Muscle of back (tissue), 11 donors: ENCODE measurements around the gene COMT. TPM values are rescaled to one million over a fixed set of nuclear protein-coding genes. Genes with fewer than 3 reads are reported as not detected.

Source experiments
- DNase-seq, 3 donors: peaks; one replicate each; pipeline versions ENCODE4 v3.0.0 to v3.0.0-alpha.2; 2013
- polyA plus RNA-seq, 10 donors: library from polyadenylated mRNA; unstranded; fragments of 120-200 nt; gene quantifications; one replicate each; pipeline ENCODE4 v1.2.1, GENCODE V29; 2013; ENCODE audit not compliant: insufficient read length in 10 of 10

The COMT gene
- polyA plus RNA-seq, 10 donors: 56.2 to 83.9 (median 69.6) TPM

DNA sequence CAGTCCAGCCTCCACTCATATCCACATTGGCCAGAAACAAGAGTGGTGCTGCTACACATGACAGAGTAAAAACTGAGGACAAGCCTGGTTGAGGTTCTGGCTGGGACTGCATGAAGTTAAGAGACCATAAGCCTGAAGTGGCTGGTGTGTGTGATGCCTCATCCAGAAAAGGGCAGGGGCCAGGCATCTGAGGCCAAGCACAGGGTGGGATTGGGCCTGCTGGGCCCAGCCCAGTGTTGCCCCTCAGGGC, 49.7 kb downstream of the COMT start:
- no peak for DNase-seq

DNA sequence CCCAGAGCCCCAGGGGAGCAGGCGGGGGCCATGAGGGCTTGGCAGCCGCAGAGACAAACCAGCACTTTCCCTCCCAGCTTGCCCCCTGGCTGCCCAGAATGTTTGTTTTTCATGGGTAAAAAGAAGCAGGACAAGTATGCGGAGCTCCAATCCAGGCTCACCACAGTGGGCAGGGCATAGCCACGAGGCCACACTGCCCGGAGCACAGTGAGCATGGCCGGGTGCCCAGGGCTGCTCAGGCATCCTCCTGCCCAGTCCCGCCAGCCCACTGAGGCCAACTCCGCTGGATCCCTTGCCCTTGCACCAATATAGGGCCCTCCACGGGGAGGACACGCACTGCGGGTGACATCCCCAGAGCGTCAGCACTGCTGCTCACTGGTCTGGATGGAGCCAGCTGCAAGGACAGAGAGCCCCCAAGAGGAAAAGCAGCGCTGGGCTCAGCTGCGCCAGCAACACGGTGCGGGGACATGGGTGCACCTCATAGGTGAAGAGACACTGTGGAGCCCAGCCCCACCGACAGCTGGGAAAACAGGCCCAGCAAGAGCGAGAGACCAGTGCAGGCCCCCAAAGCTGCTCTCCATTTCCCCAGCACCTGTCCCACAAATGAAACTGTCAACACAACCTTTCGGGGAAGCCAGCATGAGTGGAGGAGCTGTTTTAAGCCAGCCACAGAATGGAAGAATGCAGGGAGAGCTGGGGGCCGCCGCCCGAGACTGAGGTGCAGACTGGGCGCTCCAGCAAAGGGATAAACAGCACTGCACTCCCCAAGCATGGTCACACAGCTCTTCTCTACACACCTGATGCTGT, 50.3 kb downstream of the COMT start:
- no peak for DNase-seq

DNA sequence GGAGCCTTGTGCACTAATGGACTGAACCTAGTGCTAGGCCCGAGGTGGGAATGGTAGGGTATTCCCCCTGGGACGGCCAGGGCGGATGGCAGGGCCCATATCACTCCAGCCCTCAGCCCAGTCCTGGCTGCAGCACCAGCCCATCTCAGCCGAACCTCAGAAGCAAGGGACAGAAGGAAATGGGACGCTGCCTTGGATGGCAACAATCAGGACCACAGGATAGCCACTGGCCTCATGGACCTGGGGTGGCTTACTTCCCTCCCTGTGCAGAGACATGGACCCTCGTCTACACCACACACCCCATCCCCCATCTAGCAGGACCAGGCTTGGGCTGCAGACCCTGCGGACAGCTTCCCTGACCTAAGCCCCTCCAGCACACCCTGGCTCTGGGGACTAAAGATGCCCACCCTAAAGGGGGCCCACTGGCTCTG, 50.9 kb downstream of the COMT start:
- no peak for DNase-seq

DNA sequence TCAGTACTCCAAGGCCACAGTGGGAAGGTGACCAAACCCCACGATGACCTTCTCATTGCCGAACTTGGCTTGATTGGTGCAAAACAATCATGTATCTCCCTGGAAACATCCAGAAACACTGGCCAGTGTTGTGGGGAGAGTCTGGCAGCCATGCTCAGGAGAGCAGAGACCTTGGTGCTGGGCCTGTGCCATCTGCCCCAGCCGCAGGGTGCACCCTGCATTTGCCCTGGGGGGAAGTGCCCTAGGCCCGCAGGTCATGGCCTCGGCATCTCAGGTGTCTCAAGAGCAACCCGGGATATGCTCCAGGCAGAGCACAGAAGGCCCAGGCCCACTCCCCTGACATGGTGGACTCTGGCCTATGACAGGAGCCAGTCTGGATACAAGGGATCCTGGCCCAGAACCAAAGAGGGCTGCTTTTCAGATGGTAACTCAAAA, 51.4 kb downstream of the COMT start:
- DNase-seq: no peak

DNA sequence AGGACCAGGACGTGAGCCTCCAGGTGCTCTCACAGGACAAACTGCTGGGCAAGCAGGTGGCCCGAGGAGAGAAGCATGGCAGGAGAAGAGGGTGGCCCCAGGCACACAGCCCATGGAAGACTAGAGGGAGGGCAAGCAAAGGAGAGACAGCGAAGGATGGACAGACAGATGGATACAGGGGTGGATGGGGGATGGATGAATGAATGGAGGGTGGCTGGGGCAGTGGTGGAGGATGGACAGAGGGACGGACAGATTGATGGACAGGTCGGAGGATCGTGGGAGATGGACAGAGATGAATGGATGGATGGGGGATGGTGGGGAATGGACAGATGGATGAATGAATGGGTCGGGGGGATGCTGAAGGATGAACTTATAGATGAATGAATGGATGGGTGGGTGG, 52.4 kb downstream of the COMT start:
- no peak for DNase-seq

DNA sequence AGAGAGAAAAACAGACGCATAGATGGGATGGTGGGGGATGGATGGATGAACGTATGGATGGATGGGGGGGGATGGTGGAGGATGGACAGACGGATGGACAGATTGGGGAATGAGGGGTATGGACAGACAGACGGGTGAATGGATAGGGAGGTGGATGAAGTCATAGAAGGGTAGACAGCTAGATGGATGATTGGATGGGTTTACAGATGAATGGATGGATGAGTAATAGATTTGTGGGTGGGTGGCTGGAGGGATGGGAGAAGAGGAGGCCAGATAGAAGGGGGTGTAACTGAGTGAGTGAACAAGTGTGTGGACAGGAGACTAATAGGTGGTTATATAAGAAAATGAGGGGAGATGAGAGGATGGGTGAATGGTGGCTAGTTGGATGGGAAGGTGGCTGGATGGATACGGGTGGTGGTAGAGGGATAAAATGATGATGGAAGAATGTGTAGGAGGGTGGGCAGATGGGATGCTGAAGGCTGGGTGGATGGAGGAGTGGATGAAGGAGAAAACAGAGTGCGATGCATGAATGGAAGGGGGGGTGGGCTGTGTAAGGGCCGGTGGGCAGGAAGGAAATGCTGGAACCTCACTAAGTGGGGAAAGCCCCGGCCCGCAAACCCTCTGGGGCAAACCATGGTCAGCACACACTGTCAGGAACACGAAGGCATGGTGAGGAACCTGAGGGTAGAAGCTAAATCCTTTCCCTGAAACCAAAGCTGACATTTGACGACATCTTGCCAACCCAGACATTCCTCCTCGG, 53.5 kb downstream of the COMT start:
- DNase-seq: no peak

DNA sequence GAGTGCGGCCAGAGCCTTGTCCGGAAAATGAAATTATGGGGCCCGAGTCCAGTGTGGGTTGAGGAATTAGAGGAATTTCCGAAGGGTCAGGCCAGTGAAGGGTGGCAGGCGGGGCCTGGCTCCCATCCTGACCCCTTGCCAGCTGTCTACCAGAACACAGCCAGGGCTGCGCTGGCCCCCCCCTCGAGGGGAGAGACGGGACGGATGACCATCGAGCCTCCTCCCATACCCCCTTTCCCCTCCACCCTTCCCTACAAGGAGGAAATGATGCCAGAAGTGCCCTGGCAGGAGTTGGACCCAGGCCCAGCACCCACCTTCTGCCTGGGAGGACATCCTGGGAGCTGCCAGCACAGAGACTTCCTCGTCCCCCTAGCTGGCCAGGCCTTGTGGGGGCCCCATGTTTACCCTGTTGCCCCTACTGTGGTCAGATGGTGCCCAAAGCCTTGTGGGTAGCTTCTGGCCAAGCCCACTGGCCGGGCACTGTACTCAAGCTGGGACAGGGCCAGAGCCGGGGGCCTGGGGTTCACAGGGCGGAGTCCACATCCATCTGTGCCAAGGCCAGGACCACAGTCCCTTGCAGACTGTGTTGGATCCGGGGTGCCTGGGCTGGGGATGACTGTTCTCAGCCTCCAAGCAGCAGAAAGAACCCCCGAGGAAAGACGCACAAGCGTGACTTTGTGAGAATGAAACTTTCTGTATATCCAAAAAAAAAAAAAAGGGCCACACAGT, 54.2 kb downstream of the COMT start:
- peak in 2 of 3 donors; percentile 46 to 72 for DNase-seq

DNA sequence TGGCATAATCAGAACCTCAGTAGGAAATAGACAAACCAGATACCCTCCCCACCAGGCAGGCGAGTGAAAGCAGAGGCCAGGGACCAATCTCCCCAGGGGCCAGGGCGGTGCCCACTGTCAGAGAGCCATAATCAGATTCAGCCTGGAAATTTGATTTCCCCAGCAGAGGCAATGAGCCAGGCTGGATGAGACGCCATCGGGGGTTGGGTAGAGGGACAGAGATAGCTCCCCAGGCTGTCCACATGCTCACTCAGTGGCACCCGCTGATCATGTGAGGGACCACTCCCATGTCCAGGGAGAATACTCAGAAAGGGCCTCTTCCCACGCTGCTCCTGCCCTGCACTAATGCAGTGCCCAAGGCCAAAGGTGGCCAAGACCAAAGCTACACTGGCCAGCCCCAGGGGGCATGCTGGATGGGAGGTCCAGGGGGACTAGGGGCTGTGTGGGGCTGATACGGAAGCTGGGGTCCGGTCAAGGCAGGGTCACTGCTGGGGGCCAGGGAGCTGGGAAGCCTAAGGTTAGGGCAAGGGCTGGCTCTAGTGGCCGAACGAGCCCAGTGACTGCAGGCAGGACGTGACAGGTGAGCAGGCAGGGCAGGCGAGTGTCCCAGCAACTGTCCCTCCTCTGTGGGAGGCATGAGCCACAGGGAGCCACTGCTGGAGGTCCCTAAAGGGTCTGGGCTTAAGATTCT, 55.3 kb downstream of the COMT start:
- DNase-seq: no peak

DNA sequence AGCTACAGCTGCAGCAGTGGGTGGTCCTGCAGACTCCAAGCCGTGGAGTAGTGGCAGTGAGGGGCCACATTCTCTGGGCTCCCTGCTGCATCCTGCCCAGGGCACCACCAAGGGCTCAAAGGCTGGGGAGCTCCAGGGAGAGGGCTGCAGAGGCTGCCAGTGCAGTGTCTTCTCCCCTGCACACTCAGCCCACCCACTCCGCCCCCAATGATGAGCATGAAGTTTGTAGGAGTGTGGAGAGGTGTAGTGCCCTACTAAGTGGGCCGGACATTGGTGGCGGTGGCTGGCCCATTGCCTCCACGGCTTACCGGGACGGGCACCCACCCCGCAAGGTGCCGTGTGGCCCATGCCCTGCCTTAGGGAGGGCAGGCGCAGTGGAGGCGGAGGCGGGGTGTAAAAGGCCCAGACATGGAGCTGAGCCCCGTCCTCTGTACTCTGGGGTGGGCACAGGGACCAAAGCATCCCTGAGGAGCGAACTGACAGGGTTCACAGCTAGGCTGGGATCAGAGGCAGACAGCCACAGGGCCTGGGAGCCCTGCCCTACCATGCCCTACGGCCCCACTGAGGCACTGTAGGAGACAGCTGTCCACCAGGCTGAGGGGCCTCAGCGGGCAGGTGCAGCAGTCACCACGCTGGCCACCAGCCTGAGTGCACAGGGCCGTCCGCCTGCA, 56.1 kb downstream of the COMT start:
- no peak for DNase-seq

DNA sequence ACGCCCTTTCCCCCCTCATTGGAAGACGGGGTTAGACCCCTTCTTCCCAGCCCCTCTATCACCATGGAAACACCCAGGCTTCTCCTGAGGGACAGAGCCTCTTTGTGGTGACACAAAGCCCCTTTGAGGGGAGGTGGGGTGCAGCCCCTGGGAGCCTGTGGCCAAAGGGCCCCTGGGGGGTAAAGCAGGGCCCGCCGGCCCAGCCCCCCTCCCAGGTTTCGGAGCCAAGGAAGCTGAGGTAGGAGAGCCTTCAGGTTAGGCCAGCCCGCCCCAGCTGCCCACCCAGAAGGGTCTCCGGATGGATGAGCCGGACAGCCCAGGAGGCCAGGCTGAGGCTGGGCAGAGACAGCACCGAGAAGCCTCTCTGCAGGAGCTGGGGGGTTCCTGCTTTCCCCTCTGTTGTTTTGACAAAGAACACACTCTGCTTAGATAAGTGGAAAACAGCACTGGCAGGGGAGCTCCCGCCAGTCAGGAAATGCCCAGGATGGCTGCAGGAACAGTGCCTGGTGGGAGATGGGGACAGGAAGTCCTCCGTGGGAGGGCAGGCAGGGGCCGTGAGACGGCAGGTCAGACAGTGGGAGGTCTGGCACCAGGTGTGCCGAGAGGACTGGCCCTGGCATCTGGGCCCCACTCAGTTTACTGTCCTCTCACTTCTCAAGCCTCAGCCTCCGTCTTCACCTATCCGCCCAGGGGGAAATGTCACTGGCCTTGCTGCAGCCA, 56.8 kb downstream of the COMT start:
- no peak for DNase-seq

DNA sequence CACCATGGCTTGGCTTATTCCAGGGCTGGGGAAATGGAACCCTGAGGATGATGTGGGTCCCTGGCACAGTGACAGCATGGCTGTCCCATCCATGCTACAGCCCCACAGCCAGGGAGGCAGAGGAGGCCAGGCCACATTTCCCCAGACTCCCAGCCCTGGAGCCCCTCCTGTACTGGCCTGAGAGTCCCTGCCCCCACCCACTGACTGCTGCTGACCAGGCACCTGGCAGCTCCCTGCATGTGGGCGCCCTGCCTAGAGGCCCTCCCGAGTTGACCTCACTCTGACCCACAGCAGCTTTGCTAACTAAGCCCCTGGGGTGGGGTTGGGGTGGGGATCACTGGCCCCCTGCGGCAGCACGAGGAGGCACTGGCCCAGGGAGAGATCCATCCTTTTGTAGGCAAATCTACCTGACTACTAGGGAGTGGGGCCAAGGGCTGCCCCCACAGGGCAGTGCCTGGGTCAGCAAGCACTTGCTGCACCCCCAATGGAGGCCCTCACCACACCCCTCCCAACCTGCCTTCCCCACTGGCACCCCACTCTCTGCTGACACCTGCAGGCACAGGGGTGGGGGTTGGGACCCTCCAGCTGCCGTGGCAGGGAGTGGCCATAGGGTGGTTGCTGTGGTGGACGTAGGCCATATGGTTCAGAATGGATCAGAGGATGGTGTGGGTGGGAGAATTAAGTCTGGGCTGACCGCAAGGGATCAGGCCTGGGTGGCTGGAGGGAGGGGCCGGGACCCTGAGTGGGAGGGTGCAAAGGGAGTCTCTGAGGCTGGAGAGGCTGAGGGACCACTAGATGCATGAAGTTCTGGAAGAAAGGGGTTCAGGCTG, 57.6 kb downstream of the COMT start:
- no peak for DNase-seq

DNA sequence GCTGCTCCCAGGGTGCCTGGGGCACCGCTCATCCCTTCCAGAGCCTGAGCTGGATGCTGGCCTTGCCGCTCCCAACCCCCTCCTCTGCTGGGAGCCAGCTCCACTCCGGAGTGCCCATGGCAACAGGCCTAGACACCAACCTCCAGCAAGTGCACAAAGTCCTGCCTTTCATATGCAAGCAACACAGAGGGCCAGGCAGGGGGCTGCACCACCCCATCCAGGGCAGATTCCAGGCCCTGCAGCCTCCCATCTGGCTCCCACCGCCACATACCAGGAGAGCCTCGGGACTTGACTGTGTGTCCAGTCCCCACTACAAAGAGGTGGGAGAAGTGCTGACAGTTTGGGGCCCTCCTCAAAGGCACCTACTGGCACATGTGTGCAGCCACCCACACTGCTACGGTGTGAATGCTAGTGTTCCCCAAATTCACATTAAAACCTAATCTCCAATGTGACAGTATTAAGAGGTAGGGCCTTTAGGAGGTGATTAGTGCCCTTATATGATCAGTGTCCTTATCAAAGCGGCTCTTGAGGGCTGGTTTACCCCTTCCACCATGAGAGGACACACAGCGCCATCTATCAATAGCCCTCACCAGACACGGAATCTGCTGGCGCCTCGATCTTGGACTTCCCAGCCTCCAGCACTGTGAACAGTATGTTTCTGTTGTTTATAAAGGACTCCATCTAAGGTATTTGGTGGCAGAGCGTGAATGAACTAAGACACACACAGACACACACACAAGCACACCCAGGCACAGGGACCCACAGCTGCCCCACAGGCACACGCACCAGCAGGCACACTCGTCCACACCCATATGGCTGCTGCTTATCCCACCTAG, 58.9 kb downstream of the COMT start:
- DNase-seq: no peak

DNA sequence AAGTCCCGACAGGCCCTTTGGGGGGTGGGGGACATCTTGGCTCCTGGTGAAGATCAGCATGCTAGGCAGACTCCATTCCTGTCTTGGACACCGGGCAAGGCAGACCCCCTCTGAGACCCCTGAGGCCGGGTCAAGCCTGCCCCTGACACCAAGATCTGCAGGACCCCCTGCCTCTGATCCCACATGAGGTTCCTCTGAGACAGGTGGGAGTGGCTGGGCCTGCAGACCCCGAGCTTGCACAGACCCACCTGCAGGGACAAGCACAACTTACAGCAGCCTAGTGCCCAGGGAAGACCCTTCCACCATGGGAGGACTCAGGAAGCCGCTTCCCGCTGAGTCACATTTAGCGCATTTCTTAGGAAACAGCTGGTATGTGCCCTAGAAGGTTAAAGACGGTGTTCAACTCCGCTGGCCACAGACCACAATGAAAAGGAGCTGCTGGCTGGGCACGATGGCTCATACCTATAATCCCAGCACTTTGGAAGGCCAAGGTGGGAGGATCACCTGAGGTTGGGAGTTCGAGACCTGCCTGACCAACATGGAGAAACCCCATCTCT, 59.6 kb downstream of the COMT start:
- DNase-seq: no peak

DNA sequence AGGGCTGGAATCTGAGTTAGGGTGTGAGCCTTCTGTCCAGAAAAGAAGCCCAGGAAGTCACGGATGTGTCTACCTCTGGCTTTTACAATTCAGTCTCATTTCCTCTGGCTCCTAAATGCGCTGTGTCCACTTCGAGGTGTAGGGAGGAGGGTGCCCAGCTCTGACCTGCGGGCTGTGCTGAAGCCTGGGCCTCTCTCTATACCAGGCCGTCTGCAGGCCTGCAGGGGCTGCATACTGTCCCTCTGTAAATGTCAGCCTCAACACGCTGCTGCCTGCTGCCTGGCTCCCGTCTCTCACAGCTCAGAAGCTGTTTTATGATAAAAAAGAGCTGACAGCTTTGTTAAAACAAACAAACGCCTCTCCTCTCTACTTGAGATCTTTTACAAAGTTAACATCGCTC, 60.6 kb downstream of the COMT start:
- no peak for DNase-seq

DNA sequence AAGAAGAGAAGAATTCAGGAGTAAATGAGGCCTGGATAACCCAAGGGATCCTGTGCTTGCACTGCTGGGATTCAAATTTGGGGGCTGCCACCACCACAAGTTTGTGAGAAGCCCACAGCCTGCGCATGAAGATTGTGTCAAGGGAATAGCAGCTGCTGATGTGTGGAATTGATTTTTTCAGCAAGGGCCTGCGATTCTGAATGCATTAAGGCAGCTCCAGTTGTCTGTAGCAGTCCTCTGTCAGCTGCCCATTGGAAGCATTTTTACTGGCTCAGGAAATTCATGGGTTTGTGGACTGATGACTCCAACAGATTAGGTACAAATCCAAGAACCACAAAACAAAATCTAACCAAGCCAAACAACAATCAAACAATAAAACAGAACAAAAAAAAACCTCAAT, 61.1 kb downstream of the COMT start:
- no peak for DNase-seq

DNA sequence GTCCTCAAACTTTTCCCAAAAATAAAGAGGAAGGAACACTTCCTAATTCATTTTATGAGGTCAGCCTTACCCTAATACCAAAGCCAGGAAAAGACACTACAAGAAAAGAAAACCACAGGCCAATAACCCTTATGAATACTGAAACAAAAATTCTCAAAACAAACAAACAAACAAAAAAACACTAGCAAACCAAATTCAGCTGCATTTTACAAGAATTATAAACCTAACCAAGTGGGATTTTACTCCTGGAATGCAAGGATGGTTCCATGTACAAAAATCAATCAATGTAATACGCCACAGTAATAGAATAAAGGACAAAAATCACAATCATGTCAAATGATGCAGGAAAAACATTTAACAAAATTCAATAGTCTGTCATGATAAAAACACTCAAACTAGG, 61.7 kb downstream of the COMT start:
- no peak for DNase-seq

DNA sequence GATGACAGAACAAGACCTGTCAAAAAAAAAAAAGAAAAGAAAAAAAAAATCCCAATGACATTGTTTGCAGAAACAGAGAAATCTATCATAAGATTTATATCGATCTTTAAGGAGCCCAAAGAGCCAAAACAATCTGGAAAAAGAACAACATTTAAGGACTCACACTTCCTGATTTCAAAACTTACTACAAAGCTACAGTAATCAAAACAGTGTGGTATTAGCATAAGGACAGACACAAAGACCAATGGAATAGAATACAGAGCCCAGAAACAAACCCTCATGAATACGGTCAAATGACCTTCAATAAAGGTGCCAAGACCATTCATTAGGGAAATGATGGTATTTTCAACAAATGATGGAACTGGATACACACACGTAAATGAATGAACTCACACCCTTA, 62.9 kb downstream of the COMT start:
- DNase-seq: no peak

DNA sequence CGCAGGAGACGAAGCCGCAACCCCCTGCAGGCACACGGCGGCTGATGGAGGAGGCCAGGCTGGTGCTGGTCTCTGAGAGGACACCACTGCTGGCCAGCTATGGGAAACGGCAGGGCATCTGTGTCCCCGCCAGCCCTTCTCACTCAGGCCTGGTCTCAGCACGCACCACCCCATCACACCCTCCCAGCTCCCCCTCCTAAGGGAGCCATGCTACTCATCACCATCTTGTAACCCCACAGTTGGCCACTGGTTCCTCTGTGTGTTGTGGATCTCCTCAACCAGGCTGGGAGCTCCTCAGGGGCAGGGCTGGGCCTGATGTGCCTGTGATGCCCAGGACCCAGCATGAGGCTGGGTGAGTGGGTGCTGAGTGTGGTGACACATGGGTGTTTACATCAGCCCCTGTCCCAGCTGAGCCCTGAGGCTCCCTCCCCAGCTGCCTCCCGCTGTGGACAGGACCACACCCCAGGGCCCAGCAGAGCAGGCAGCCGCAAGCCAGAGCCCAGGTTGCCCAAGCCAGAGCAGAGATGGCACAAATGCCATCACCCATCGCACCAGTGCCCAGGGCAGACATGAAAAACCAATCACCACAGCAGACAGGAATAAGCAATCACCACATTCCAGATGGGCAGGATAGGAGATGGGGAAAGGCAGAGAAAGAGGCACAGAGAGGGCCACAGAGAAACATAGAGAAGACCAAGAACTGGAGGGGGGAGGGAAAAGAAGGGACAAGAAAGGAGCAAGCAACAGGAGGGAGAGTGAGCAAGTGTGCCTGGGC, 66.8 kb downstream of the COMT start:
- DNase-seq: no peak
